Type B pancreatic cell (in vitro differentiated cells): Measurements from ENCODE around the gene COL23A1. TPM values are rescaled to one million over a fixed set of nuclear protein-coding genes. Genes with fewer than 3 reads are reported as not detected.

Experiments
- DNase-seq: peaks from one replicate; pipeline ENCODE4 v3.0.0; 2021; ENCODE audit warnings: mixed read lengths; ENCODE audit not compliant: unreplicated experiment; ENCODE audit errors: extremely low spot score
- H3K27ac Mint-ChIP-seq: 2 replicates; pipeline ENCODE4 v1.8.0; 2021; ENCODE audit warnings: mild to moderate bottlenecking, mixed read lengths
- H3K27me3 Mint-ChIP-seq: 2 replicates; pipeline ENCODE4 v1.8.0; 2021; ENCODE audit warnings: mixed read lengths
- H3K36me3 Mint-ChIP-seq: 2 replicates; pipeline ENCODE4 v1.8.0; 2021; ENCODE audit warnings: mixed read lengths
- H3K4me1 Mint-ChIP-seq: one replicate; pipeline ENCODE4 v1.8.0; 2021; ENCODE audit warnings: mixed read lengths; ENCODE audit not compliant: unreplicated experiment
- H3K4me3 Mint-ChIP-seq: 2 replicates; pipeline ENCODE4 v1.8.0; 2021; ENCODE audit warnings: mild to moderate bottlenecking, mixed read lengths
- H3K9me3 Mint-ChIP-seq: 2 replicates; pipeline ENCODE4 v1.8.0; 2021; ENCODE audit warnings: mixed read lengths
- CTCF ChIP-seq: fragments of 200-600 bp; sonication (generic); conservative IDR thresholded peaks from 2 replicates; pipeline ENCODE4 v1.5.0; 2021; ENCODE audit warnings: antibody characterized with exemption, mild to moderate bottlenecking
- total RNA-seq: library from RNA; stranded (reverse); gene quantifications from 2 replicates; pipeline ENCODE4 v1.2.1, GENCODE V29; 2021; ENCODE audit warnings: low replicate concordance

COL23A1 gene
- total RNA-seq, 1 donor from 2014 or later, result 15.5 TPM

- DNase-seq, result peak; percentile 83
- H3K36me3 Mint-ChIP-seq, result peaks cover 32% of the 10 kb centered on the region
- peak overlapping the region; percentile 55 for H3K27ac Mint-ChIP-seq
- H3K9me3 Mint-ChIP-seq, result no peaks in the 10 kb centered on the region
- peak overlapping the region; percentile 87 for H3K4me3 Mint-ChIP-seq
- H3K27me3 Mint-ChIP-seq, result peaks cover 3% of the 10 kb centered on the region
- no peak for TF ChIP-seq CTCF
- H3K4me1 Mint-ChIP-seq, result peaks cover 26% of the 10 kb centered on the region
These were observed 385.1 kb downstream of the COL23A1 start for GRCh38 chr5:178204935-178205748.

- peaks cover 26% of the 10 kb centered on the region for H3K4me1 Mint-ChIP-seq
- peak within 1 kb of the TSS; percentile 99 for H3K27ac Mint-ChIP-seq
- peak; percentile 97 for DNase-seq
- H3K36me3 Mint-ChIP-seq, result peaks cover 27% of the 10 kb centered on the region
- peak within 1 kb of the TSS; percentile 99 for H3K4me3 Mint-ChIP-seq
- H3K27me3 Mint-ChIP-seq, result peaks cover 3% of the 10 kb centered on the region
- no peaks in the 10 kb centered on the region for H3K9me3 Mint-ChIP-seq
- TF ChIP-seq CTCF, result no peak
These were observed 385.8 kb downstream of the COL23A1 start, which contains the start of gene HNRNPAB for GRCh38 chr5:178204182-178204934. Gene HNRNPAB, plus strand, starts transcription at chr5:178204533. Its CDS starts 305 bp downstream, at chr5:178204838.

- H3K4me1 Mint-ChIP-seq, result peaks cover 26% of the 10 kb centered on the region
- H3K36me3 Mint-ChIP-seq, result peaks cover 22% of the 10 kb centered on the region
- TF ChIP-seq CTCF, result no peak
- peak overlapping the region; percentile 99 for H3K4me3 Mint-ChIP-seq
- H3K27ac Mint-ChIP-seq, result no peak overlapping the region
- H3K27me3 Mint-ChIP-seq, result peaks cover 3% of the 10 kb centered on the region
- H3K9me3 Mint-ChIP-seq, result no peaks in the 10 kb centered on the region
- no peak for DNase-seq
These were observed 386.5 kb downstream of the COL23A1 start for GRCh38 chr5:178203670-178204181.

GRCh38 chr5:178202541-178202940 lies 387.7 kb downstream of the COL23A1 start:
- Mint-ChIP-seq H3K36me3 (peaks cover 16% of the 10 kb centered on the region), H3K9me3 (no peaks in the 10 kb centered on the region), H3K27me3 (peaks cover 3% of the 10 kb centered on the region), H3K4me1 (peaks cover 15% of the 10 kb centered on the region), H3K27ac (no peak overlapping the region), H3K4me3 (peak overlapping the region; percentile 78)
- TF ChIP-seq CTCF, result no peak
- no peak for DNase-seq

- no peaks in the 10 kb centered on the region for H3K9me3 Mint-ChIP-seq
- peaks cover 3% of the 10 kb centered on the region for H3K27me3 Mint-ChIP-seq
- H3K36me3 Mint-ChIP-seq, result peaks cover 15% of the 10 kb centered on the region
- no peak for TF ChIP-seq CTCF
- DNase-seq, result no peak
- H3K4me1 Mint-ChIP-seq, result peaks cover 12% of the 10 kb centered on the region
- peak overlapping the region; percentile 42 for H3K4me3 Mint-ChIP-seq
- H3K27ac Mint-ChIP-seq, result no peak overlapping the region
These were observed 388.3 kb downstream of the COL23A1 start for GRCh38 chr5:178201927-178202235.
